IPS-NIHi11 (cell line): ENCODE results near the gene APOB.
"Not testable (repeated sequence)": the region's sequence is repeated elsewhere in the genome, so short reads cannot be mapped to it uniquely, and the experiment has no call there.

Experiments used
- DNase-seq: peaks from one replicate; pipeline ENCODE4 v3.0.0; 2012; ENCODE audit warnings: mixed read lengths, low spot score

APOB gene

GRCh38 chr2:21033237-21034155, 10.4 kb downstream of the APOB start:
- no peak for DNase-seq

DNA sequence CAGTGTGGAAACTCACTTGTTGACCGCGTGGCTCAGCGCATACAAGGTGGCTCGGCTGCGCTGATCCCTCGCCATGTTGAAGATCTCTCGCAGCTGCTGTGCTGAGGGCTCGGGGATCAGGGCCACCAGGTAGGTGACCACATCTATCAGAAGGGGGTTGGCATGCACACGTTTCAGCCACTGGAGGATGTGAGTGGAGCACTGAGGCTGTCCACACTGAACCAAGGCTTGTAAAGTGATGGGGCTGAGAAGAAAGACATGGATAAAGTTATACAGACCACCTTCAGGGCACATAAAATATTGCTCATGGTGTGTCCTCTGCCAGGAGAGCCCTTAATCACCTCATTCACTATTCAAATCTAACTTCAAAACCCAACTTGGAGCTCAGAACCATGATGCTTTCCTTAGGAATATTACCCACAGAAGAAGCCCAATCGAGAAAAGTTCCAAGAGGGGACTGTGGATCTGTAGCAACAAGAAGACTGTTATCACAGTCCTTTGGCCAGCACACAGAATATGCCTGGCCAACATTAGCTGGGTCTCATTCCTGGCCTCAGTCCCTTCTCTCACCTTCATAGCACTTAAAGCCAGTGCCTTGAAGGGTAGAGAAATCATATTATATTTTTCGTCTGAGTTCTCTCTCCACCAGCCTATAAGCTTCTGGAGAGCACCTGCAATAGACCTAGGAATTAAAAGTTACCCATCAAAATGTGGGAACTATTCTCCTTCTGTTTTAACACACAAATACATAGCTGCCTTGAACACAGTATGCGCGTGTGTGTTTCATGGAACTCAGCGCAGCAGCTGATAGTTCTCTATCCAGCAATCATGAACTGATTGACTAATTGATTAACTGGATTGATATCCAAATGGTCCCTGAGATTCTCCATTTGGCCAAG, 11.3 kb downstream of the APOB start:
- no peak for DNase-seq

DNA sequence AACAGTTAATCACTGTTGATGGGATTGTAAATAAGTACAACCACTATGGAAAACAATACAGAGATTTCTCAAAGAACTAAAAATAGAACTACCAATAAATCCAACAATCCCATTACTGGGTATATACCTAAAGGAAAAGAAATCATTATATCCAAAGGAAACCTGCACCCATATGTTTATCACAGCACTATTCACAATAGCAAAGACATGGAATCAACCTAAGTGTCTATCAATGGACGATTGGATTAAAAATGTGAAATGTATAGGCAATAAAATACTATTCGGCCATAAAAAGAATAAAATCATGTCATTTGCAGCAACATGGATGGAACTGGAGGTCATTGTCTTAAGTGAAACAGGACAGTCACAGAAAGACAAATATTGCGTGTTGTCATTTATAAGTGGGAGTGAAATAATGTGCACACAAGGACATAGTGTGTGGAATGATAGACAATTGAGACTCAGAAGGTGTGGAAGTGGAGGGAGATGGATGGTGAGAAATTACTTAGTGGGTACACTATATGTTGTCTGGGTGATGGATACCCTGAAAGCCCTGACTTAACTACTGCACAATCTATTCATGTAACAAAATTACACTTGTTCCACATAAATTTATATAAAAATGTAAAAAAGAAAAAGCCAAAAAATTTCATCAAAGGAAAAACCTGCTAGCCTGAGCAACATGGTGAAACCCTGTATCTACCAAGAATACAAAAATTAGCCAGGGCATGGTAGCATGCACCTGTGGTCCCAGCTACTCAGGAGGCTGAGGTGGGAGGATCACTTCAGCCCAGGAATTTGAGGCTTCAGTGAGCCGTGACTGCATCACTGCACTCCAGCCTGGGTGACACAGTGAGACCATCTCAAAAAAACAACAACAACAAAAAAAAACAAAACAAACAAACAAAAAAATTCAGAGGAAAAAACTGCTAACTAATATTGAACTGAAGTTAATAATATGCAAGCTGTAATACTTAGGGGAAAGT, 12.6 kb downstream of the APOB start:
- no peak for DNase-seq

DNA sequence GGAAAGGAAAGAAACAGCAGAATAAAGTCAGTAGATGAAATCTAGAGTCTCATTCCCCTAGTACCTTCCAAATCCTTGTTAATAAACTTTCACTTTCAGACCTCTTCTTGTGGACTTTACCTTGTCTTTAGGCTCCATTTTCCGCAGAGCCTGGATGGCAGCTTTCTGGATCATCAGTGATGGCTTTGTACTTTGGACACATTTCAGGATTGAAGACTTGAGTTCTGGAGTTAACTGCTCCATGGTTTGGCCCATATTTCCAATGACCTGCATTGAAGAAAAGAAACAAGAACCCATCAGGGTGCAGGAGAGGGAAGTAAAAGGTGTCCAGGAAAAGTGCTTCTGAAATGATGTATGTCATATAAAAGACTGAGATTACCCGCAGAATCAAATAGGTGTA, 14.4 kb downstream of the APOB start:
- DNase-seq: no peak

- DNase-seq: not testable (repeated sequence)
Measured at GRCh38 chr2:21028951-21029350, 14.9 kb downstream of the APOB start.

DNA sequence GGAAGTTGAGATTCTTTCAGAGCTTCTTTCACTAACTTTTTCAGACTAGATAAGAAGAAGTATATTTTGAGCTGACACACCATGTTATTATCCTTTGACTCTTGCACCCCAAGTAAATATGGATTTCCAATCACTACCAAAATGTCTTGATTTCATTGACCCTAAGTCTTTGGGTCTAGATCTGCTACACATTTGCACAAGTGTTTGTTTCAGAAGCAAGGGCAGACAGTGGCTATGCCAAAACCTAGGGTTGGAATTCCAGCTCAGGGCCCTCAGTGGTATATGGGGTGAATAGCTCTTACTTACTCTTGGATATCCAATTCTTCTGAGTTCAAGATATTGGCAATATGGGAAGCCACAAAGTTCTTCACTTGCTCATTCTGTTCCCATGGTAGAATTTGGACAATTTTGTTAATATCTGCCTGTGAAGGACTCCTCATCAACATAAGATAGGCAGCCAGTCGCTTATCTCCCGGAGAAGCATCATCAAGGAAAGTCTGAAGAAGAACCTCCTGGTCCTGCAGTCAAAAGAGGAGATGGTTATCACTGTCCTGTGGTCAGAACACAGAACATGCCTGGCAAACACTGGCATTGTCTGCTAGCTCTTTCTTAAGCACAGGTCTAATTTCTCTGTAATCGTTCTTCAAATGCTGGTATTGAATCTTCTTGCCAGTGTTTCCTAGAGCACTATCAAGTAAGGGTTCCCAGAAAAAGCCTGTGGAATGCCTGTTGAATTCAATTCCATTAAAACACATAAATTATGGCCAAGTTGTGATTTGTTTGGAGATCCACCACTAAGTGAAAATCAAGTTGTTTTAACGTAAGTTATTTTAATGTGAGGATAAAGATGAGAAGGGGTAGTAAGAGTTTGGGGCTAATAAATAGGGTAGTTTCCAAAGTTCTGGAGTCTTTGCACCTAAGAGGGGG, 15.6 kb downstream of the APOB start:
- DNase-seq: no peak

- no peak for DNase-seq
Measured at GRCh38 chr2:21026479-21027282, 17.2 kb downstream of the APOB start.

DNA sequence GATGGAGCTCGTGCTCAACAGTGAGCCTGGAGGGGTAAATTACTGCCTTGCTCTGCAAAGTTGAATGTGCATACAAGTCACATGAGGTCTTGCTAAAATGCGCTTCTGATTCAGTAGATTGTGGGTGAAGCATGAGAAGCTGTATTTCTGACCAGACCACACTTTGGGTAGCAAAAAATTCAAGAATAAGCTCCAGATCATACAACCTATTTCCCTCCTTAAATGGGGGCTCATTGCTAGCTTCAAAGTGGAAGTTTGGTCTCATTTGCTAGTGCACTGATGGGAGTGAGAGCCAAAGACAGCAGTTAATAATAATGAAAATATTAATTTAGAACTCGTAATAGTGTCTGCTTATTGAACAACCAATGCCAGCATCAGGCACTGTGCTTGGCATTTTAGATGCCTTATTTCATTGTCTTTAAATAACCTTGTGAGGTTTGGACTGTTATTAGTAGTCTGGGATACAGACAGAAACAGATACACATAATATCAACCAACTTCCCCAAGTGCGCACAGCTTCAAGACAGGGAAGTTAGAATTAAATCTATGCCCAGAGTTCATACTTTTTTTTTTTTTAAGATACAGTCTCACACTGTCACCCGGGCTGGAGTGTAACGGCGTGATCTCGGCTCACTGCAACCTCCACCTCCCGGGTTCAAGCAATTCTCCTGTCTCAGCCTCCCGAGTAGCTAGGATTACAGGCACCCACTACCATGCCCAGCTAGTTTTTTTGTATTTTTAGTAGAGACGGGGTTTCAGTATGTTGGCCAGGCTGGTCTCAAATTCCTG, 18.0 kb downstream of the APOB start:
- no peak for DNase-seq

GRCh38 chr2:21024722-21025389, 19.0 kb downstream of the APOB start:
- DNase-seq: no peak

DNA sequence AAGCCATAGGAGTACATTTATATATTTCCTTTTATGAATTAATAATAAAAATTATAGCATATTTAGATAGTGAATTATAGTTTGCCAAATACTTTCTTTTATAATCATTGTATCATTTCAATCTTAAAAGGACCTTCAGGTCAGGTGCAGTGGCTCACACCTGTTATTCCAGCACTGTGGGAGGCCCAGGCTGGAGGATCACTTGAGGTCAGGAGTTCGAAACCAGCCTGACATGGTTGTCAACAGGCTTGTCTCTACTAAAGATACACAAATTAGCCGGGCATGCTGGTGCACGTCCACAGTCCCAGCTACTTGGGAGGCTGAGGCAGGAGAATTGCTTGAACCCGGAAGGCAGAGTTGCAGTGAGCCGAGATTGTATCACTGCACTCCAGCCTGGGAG, 19.7 kb downstream of the APOB start:
- no peak for DNase-seq

- no peak for DNase-seq
Measured at GRCh38 chr2:21023419-21024181, 20.3 kb downstream of the APOB start.

DNA sequence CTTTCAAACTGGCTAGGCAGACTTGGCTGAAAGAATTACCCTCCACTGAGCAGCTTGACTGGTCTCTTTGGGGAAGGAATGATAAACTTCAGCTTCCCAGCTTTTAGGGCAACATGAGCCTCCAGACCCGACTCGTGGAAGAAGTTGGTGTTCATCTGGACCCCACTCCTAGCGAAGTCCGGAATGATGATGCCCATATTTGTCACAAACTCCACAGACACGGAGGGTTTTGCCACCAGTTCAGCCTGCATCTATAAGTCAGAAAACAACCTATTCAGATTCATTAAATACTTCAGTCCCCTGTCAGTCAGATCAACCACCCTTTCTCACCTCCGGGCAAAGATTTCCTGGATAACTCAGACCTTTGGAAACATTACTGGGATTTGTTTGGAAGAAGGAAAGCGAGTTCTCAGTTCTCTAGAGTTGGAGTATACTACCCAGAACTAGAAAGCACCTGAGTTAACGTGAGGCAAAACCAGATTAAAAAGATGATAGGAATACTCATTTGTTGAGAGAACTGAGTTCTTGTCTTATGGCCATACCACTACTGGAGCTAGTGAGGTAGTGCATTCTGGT, 21.0 kb downstream of the APOB start:
- no peak for DNase-seq

GRCh38 chr2:21021430-21021829, 22.4 kb downstream of the APOB start:
- no peak for DNase-seq

DNA sequence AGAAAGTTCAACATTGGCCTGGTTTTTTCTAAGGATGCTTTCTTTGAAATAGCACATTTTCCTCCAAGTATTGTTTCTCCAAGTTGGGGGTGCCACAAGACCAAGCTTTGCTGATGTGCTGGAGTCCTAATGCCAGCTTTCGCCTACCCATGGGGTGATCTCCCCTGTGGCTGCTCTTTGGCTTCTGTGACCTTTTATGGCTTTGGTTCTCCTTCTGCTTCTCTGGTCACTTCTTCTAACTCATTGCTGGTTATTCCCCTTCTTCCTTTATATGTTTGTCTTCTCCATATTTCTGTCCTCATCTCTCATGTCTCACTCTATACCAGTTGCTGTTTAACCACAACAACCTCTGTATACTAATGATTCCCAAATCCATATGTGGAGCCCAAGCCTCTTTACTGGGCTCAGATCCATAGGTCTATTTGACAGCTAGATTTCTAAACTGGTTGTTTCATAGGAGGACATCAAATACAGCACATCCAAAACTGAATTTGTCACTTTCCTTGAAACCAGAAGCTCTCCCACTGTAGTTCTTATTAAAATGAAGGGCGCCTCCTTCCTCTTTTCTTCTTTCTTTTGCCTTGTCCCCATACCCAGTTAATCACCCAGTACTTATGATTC, 23.1 kb downstream of the APOB start:
- DNase-seq: no peak

- no peak for DNase-seq
Measured at GRCh38 chr2:21020031-21020667, 23.7 kb downstream of the APOB start.

- DNase-seq: no peak
Measured at GRCh38 chr2:21019678-21020021, 24.2 kb downstream of the APOB start.
